ENCODE data around the gene EGLN2. TPM values are rescaled to one million over a fixed set of nuclear protein-coding genes. Genes with fewer than 3 reads are reported as not detected.
A peak's percentile ranks its signal among the peaks of the same experiment; 100 is the strongest.

The EGLN2 gene
- total RNA-seq, 1 donor from 2014 or later, result 108 TPM

GRCh38 chr19:40802300-40803169 lies 3.5 kb downstream of the EGLN2 start:
- H3K27me3 Mint-ChIP-seq (ENCODE audit: low read depth), result no peaks in the 10 kb centered on the region
- H3K9me3 Mint-ChIP-seq, result no peaks in the 10 kb centered on the region
- peaks cover 61% of the 10 kb centered on the region for H3K4me1 Mint-ChIP-seq
- H3K27ac Mint-ChIP-seq, result peak overlapping the region; percentile 66
- H3K36me3 Mint-ChIP-seq, result peaks cover 2% of the 10 kb centered on the region
- no peak for TF ChIP-seq CTCF (IDR thresholded peaks at IDR 0.05; ENCODE audit: unreplicated experiment)
- H3K4me3 Mint-ChIP-seq, result peak overlapping the region; percentile 82
- no peak for DNase-seq (ENCODE audit: low spot score in 2 of 2, unreplicated experiment in 2 of 2)

- no peaks in the 10 kb centered on the region for H3K9me3 Mint-ChIP-seq
- no peak for DNase-seq (ENCODE audit: low spot score in 2 of 2, unreplicated experiment in 2 of 2)
- no peaks in the 10 kb centered on the region for H3K27me3 Mint-ChIP-seq (ENCODE audit: low read depth)
- peak overlapping the region; percentile 66 for H3K27ac Mint-ChIP-seq
- TF ChIP-seq CTCF (IDR thresholded peaks at IDR 0.05; ENCODE audit: unreplicated experiment), result no peak
- peaks cover 61% of the 10 kb centered on the region for H3K4me1 Mint-ChIP-seq
- H3K4me3 Mint-ChIP-seq, result peak overlapping the region; percentile 33
- H3K36me3 Mint-ChIP-seq, result peaks cover 4% of the 10 kb centered on the region
Measured at GRCh38 chr19:40803170-40803856, 4.3 kb downstream of the EGLN2 start.

GRCh38 chr19:40803857-40804782 lies 5.1 kb downstream of the EGLN2 start:
- H3K36me3 Mint-ChIP-seq, result peaks cover 4% of the 10 kb centered on the region

GRCh38 chr19:40804783-40805242 lies 5.8 kb downstream of the EGLN2 start:
- Mint-ChIP-seq H3K27ac (peak overlapping the region; percentile 62), H3K9me3 (no peaks in the 10 kb centered on the region), H3K4me1 (peaks cover 60% of the 10 kb centered on the region), H3K27me3 (ENCODE audit: low read depth) (no peaks in the 10 kb centered on the region), H3K36me3 (peaks cover 4% of the 10 kb centered on the region), H3K4me3 (no peak overlapping the region)
- TF ChIP-seq CTCF (IDR thresholded peaks at IDR 0.05; ENCODE audit: unreplicated experiment), result no peak
- DNase-seq (ENCODE audit: low spot score in 2 of 2, unreplicated experiment in 2 of 2), result no peak

More at GRCh38 chr19:40803857-40804782, 5.1 kb downstream of the EGLN2 start:
- DNase-seq (ENCODE audit: low spot score in 2 of 2, unreplicated experiment in 2 of 2), result no peak
- Mint-ChIP-seq H3K4me1 (peaks cover 58% of the 10 kb centered on the region), H3K4me3 (no peak overlapping the region), H3K9me3 (no peaks in the 10 kb centered on the region), H3K27me3 (ENCODE audit: low read depth) (no peaks in the 10 kb centered on the region), H3K27ac (peak overlapping the region; percentile 62)
- no peak for TF ChIP-seq CTCF (IDR thresholded peaks at IDR 0.05; ENCODE audit: unreplicated experiment)

- no peaks in the 10 kb centered on the region for H3K27me3 Mint-ChIP-seq (ENCODE audit: low read depth)
- no peak for TF ChIP-seq CTCF (IDR thresholded peaks at IDR 0.05; ENCODE audit: unreplicated experiment)
- H3K36me3 Mint-ChIP-seq, result peaks cover 4% of the 10 kb centered on the region
- no peaks in the 10 kb centered on the region for H3K9me3 Mint-ChIP-seq
- H3K4me1 Mint-ChIP-seq, result peaks cover 60% of the 10 kb centered on the region
- H3K27ac Mint-ChIP-seq, result peak overlapping the region; percentile 50
- no peak for DNase-seq (ENCODE audit: low spot score in 2 of 2, unreplicated experiment in 2 of 2)
- H3K4me3 Mint-ChIP-seq, result no peak overlapping the region
Measured at GRCh38 chr19:40805258-40805868, 6.4 kb downstream of the EGLN2 start.

All from mesothelial cell of epicardium (in vitro differentiated cells).